Keratinocyte (primary cell): ENCODE data around the gene FOXP4.

ENCODE experiments used
- EZH2 ChIP-seq: IDR thresholded peaks from one replicate; pipeline ENCODE4 v1.6.1; 2012; ENCODE audit warnings: inconsistent platforms, mild to moderate bottlenecking, low read length, moderate library complexity
- TF ChIP-seq, protein P1 (sequence below), 3 experiments: IDR thresholded peaks in 1 of 3; conservative IDR thresholded peaks in 1 of 3; optimal IDR thresholded peaks in 1 of 3; 2 replicates in 2 of 3; 3 replicates in 1 of 3; pipeline versions ENCODE3 to v1.5.1; 2011; ENCODE audit warnings: low read length in 3 of 3, mild to moderate bottlenecking in 3 of 3, moderate library complexity in 2 of 3, control low read depth in 1 of 3, inconsistent platforms in 1 of 3; ENCODE audit not compliant: insufficient read depth in 2 of 3; ENCODE audit errors: extremely low read depth in 1 of 3

DNA sequence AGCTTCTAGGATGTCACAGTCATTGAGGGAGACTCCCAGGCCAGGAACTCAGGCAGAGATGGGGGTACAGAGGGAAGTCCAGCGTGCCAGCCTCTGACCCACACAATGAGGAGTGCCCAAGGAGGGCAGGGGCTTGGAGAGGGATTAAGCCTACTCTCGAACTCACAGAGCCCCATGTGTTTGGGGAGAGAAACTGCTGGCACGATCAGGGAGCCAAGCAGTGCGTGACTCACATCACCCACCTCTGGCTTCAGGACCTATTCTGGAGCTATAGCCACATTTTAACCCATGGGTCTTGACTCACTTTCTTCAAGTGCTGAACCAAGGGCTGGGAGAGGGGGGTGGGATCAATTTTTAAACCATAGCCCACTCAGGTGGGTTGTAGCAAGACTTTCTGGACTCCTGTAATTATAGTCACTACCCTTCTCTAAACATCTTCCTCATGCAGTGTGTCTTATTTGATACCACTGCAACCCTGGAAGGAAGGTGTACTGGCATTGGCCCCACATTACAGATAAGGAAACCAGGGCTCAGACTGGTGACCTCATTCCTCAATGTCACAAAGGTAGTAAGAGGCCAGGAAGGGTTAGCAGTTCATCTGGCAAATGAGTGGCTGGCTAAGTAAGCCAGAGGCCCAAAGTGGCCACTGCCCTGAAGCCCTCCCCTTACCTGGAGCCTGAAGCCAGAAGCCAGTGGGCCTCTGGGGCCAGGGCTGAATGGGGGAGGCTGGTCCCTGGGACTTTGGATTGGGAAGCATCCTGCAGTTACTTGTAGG lies 12.0 kb downstream of the FOXP4 start:
- TF ChIP-seq, protein P1, sequence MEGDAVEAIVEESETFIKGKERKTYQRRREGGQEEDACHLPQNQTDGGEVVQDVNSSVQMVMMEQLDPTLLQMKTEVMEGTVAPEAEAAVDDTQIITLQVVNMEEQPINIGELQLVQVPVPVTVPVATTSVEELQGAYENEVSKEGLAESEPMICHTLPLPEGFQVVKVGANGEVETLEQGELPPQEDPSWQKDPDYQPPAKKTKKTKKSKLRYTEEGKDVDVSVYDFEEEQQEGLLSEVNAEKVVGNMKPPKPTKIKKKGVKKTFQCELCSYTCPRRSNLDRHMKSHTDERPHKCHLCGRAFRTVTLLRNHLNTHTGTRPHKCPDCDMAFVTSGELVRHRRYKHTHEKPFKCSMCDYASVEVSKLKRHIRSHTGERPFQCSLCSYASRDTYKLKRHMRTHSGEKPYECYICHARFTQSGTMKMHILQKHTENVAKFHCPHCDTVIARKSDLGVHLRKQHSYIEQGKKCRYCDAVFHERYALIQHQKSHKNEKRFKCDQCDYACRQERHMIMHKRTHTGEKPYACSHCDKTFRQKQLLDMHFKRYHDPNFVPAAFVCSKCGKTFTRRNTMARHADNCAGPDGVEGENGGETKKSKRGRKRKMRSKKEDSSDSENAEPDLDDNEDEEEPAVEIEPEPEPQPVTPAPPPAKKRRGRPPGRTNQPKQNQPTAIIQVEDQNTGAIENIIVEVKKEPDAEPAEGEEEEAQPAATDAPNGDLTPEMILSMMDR (optimal IDR thresholded peaks at IDR 0.05 in 1 of 3, IDR thresholded peaks at IDR 0.05 in 1 of 3, conservative IDR thresholded peaks at IDR 0.05 in 1 of 3; ENCODE audit: extremely low read depth in 1 of 3, insufficient read depth in 2 of 3, low read length in 3 of 3): no peak
- no peak for TF ChIP-seq EZH2
